ENCODE data around the gene LRP1B. TPM values are rescaled to one million over a fixed set of nuclear protein-coding genes. Genes with fewer than 3 reads are reported as not detected.

The LRP1B gene
- total RNA-seq, 4 donors from 2014 or later = 0.42 to 0.71 (median 0.65) TPM

GRCh38 chr2:141611981-141612380, 518.8 kb downstream of the LRP1B start:
- TF ChIP-seq CTCF (IDR thresholded peaks at IDR 0.05) (no peak), EP300 (IDR thresholded peaks at IDR 0.05) (no peak), POLR2A (IDR thresholded peaks at IDR 0.05; ENCODE audit: low read depth) (no peak), POLR2AphosphoS5 (IDR thresholded peaks at IDR 0.05) (no peak)
- no peak overlapping the region for H3K4me3 ChIP-seq

GRCh38 chr2:141611176-141611571, 519.6 kb downstream of the LRP1B start:
- TF ChIP-seq EP300 (IDR thresholded peaks at IDR 0.05) (no peak), POLR2A (IDR thresholded peaks at IDR 0.05; ENCODE audit: low read depth) (no peak), POLR2AphosphoS5 (IDR thresholded peaks at IDR 0.05) (no peak), CTCF (IDR thresholded peaks at IDR 0.05) (no peak)
- H3K27me3 ChIP-seq = no peaks in the 10 kb centered on the region
- 55% methylated on average over 1 of the region's 1 CpG for WGBS
- no peaks in the 10 kb centered on the region for H3K4me1 ChIP-seq
- intact Hi-C loops (cut with DNase I) = no loop called here
- no peak for DNase-seq (ENCODE audit: extremely low spot score)
- H3K27ac ChIP-seq (replicated peaks in 1 of 4) = no peak overlapping the region
- no peak overlapping the region for H3K4me3 ChIP-seq
- no peaks in the 10 kb centered on the region for H3K9me3 ChIP-seq
- H3K36me3 ChIP-seq = no peaks in the 10 kb centered on the region

More at GRCh38 chr2:141611981-141612380, 518.8 kb downstream of the LRP1B start:
- Histone ChIP-seq H3K27me3 (no peaks in the 10 kb centered on the region), H3K36me3 (no peaks in the 10 kb centered on the region), H3K9me3 (no peaks in the 10 kb centered on the region), H3K27ac (replicated peaks in 1 of 4) (no peak overlapping the region), H3K4me1 (no peaks in the 10 kb centered on the region)
- 95% methylated on average over 1 of the region's 1 CpG for WGBS
- DNase-seq (ENCODE audit: extremely low spot score) = no peak
- intact Hi-C loops (cut with DNase I) = no loop called here

- intact Hi-C loops (cut with DNase I) = no loop called here
- TF ChIP-seq POLR2A (IDR thresholded peaks at IDR 0.05; ENCODE audit: low read depth) (no peak), CTCF (IDR thresholded peaks at IDR 0.05) (no peak), EP300 (IDR thresholded peaks at IDR 0.05) (no peak), POLR2AphosphoS5 (IDR thresholded peaks at IDR 0.05) (no peak)
- H3K36me3 ChIP-seq = no peaks in the 10 kb centered on the region
- H3K9me3 ChIP-seq = no peaks in the 10 kb centered on the region
- 72% methylated on average over 6 of the region's 6 CpGs for WGBS
- DNase-seq (ENCODE audit: extremely low spot score) = no peak
- H3K27me3 ChIP-seq = no peaks in the 10 kb centered on the region
- no peaks in the 10 kb centered on the region for H3K4me1 ChIP-seq
- H3K27ac ChIP-seq (replicated peaks in 1 of 4) = no peak overlapping the region
- H3K4me3 ChIP-seq = no peak overlapping the region
These were observed 520.1 kb downstream of the LRP1B start for GRCh38 chr2:141610564-141611175.

- H3K27ac ChIP-seq (replicated peaks in 1 of 4) = no peak overlapping the region
- intact Hi-C loops (cut with DNase I) = no loop called here
- H3K9me3 ChIP-seq = no peaks in the 10 kb centered on the region
- no peak for DNase-seq (ENCODE audit: extremely low spot score)
- H3K4me3 ChIP-seq = no peak overlapping the region
- TF ChIP-seq POLR2A (IDR thresholded peaks at IDR 0.05; ENCODE audit: low read depth) (no peak), POLR2AphosphoS5 (IDR thresholded peaks at IDR 0.05) (no peak), EP300 (IDR thresholded peaks at IDR 0.05) (no peak), CTCF (IDR thresholded peaks at IDR 0.05) (no peak)
- H3K36me3 ChIP-seq = no peaks in the 10 kb centered on the region
- no peaks in the 10 kb centered on the region for H3K4me1 ChIP-seq
- H3K27me3 ChIP-seq = no peaks in the 10 kb centered on the region
These were observed 525.7 kb downstream of the LRP1B start for GRCh38 chr2:141605163-141605562.

Data from esophagus muscularis mucosa (tissue), 4 donors.